Measurements from ENCODE around the gene HCN2. TPM values are rescaled to one million over a fixed set of nuclear protein-coding genes. Genes with fewer than 3 reads are reported as not detected.
A peak's percentile ranks its signal among the peaks of the same experiment; 100 is the strongest.

Gene HCN2
- total and polyA plus RNA-seq, 2 of the 13 experiments (the other 11 are each of a cell fraction or from before 2014, with no cell fraction given), result 0.01 TPM; not detected in 1

GRCh38 chr19:566403-566802, 23.3 kb upstream of the HCN2 start (continued):
- TF ChIP-seq NFYC (CRISPR knock-in tag; IDR thresholded peaks at IDR 0.05) (no peak), SALL1 (CRISPR knock-in tag; IDR thresholded peaks at IDR 0.05) (no peak), FOXP1 (IDR thresholded peaks at IDR 0.05) (no peak), FOXP1 (CRISPR knock-in tag; IDR thresholded peaks at IDR 0.05) (0 out of 2 replicates have a peak, but pooled peaks have one; percentile 25), FOXA1 (IDR thresholded peaks at IDR 0.05) (no peak), FOXA1 (CRISPR knock-in tag; IDR thresholded peaks at IDR 0.05) (no peak), ZFY (CRISPR knock-in tag; IDR thresholded peaks at IDR 0.05) (no peak), ATF7-NPFF (CRISPR knock-in tag; IDR thresholded peaks at IDR 0.05; ENCODE audit: low read depth) (no peak), ZNF841 (CRISPR knock-in tag; IDR thresholded peaks at IDR 0.05; ENCODE audit: borderline replicate concordance) (no peak), ZNF407 (CRISPR knock-in tag; IDR thresholded peaks at IDR 0.05; ENCODE audit: not compliant biosample characterization) (no peak), GABPB1 (CRISPR knock-in tag; IDR thresholded peaks at IDR 0.05) (no peak), FOXK1 (CRISPR knock-in tag; IDR thresholded peaks at IDR 0.05; ENCODE audit: borderline replicate concordance, low read depth) (no peak), ZNF343 (CRISPR knock-in tag; IDR thresholded peaks at IDR 0.05) (no peak), ZNF558 (CRISPR knock-in tag; IDR thresholded peaks at IDR 0.05; ENCODE audit: borderline replicate concordance) (no peak)
- TF ChIP-seq, protein P1, sequence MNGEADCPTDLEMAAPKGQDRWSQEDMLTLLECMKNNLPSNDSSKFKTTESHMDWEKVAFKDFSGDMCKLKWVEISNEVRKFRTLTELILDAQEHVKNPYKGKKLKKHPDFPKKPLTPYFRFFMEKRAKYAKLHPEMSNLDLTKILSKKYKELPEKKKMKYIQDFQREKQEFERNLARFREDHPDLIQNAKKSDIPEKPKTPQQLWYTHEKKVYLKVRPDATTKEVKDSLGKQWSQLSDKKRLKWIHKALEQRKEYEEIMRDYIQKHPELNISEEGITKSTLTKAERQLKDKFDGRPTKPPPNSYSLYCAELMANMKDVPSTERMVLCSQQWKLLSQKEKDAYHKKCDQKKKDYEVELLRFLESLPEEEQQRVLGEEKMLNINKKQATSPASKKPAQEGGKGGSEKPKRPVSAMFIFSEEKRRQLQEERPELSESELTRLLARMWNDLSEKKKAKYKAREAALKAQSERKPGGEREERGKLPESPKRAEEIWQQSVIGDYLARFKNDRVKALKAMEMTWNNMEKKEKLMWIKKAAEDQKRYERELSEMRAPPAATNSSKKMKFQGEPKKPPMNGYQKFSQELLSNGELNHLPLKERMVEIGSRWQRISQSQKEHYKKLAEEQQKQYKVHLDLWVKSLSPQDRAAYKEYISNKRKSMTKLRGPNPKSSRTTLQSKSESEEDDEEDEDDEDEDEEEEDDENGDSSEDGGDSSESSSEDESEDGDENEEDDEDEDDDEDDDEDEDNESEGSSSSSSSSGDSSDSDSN (CRISPR knock-in tag; IDR thresholded peaks at IDR 0.05), result no peak
- TF ChIP-seq, protein P2, sequence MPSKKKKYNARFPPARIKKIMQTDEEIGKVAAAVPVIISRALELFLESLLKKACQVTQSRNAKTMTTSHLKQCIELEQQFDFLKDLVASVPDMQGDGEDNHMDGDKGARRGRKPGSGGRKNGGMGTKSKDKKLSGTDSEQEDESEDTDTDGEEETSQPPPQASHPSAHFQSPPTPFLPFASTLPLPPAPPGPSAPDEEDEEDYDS (CRISPR knock-in tag; IDR thresholded peaks at IDR 0.05), result peak; percentile 36; the same call in 1 of the 2 replicates
- TF ChIP-seq, protein P3, sequence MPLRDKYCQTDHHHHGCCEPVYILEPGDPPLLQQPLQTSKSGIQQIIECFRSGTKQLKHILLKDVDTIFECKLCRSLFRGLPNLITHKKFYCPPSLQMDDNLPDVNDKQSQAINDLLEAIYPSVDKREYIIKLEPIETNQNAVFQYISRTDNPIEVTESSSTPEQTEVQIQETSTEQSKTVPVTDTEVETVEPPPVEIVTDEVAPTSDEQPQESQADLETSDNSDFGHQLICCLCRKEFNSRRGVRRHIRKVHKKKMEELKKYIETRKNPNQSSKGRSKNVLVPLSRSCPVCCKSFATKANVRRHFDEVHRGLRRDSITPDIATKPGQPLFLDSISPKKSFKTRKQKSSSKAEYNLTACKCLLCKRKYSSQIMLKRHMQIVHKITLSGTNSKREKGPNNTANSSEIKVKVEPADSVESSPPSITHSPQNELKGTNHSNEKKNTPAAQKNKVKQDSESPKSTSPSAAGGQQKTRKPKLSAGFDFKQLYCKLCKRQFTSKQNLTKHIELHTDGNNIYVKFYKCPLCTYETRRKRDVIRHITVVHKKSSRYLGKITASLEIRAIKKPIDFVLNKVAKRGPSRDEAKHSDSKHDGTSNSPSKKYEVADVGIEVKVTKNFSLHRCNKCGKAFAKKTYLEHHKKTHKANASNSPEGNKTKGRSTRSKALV (CRISPR knock-in tag; IDR thresholded peaks at IDR 0.05), result no peak
- TF ChIP-seq, protein P4, sequence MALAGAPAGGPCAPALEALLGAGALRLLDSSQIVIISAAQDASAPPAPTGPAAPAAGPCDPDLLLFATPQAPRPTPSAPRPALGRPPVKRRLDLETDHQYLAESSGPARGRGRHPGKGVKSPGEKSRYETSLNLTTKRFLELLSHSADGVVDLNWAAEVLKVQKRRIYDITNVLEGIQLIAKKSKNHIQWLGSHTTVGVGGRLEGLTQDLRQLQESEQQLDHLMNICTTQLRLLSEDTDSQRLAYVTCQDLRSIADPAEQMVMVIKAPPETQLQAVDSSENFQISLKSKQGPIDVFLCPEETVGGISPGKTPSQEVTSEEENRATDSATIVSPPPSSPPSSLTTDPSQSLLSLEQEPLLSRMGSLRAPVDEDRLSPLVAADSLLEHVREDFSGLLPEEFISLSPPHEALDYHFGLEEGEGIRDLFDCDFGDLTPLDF (CRISPR knock-in tag; IDR thresholded peaks at IDR 0.05), result no peak

All from HepG2 (cell line).